ENCODE data around the gene FOS.

DNA sequence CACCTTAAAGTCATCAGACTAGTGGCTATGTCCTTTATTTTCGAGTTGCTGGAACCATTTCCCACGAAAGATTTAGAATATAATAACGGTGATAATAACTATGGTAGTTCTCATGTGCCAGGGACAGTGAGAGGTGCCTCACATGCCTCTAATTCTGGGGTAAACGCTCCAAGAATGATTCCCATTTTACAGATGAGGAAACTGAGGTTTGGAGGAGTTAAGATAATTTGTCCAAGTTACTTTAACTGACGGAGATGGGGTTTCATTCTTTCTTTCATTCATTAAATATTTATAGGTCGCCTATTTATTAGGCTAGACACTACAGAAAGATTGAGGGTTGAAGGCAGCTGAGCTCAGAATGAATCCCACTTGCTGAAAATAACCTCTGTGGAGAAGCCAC lies 30.7 kb upstream of the FOS start:
- TF ChIP-seq TAF1 (IDR thresholded peaks at IDR 0.05; ENCODE audit: borderline replicate concordance, low read depth, low read length), result no peak
- no peak for TF ChIP-seq POLR2A (IDR thresholded peaks at IDR 0.05; ENCODE audit: low read depth, low read length)
